MM.1S (cell line): ENCODE measurements around the gene MYLK2.
"Not testable (repeated sequence)": the region's sequence is repeated elsewhere in the genome, so short reads cannot be mapped to it uniquely, and the experiment has no call there.

Source experiments
- DNase-seq: peaks from one replicate; pipeline ENCODE4 v3.0.0-alpha.2; 2015
- H2AFZ ChIP-seq: fragments of 300-600 bp; sonication (generic); 2 replicates; pipeline ENCODE4 v1.6.0; 2016; ENCODE audit warnings: antibody characterized with exemption, low read length
- H3F3A ChIP-seq: fragments of 300-600 bp; sonication (generic); 2 replicates; pipeline ENCODE4 v1.6.1; 2016; ENCODE audit warnings: mild to moderate bottlenecking, antibody characterized with exemption, low read length, moderate library complexity, mixed read lengths; ENCODE audit not compliant: insufficient read depth
- H3K27ac ChIP-seq: fragments of 300-600 bp; sonication (generic); 2 replicates; pipeline ENCODE4 v1.5.1; 2016; ENCODE audit warnings: mild to moderate bottlenecking, low read length
- H3K27me3 ChIP-seq: fragments of 300-600 bp; sonication (generic); replicated peaks from 2 replicates; pipeline ENCODE4 v1.6.0; 2016; ENCODE audit warnings: low read length; ENCODE audit not compliant: insufficient read depth
- H3K36me3 ChIP-seq: fragments of 300-600 bp; sonication (generic); replicated peaks from 2 replicates; pipeline ENCODE4 v1.6.1; 2016; ENCODE audit warnings: mild to moderate bottlenecking, low read length, mixed read lengths; ENCODE audit not compliant: insufficient read depth
- H3K4me1 ChIP-seq: fragments of 300-600 bp; sonication (generic); 2 replicates; pipeline ENCODE4 v1.6.1; 2016; ENCODE audit warnings: low read length, mixed read lengths
- H3K4me2 ChIP-seq: fragments of 300-600 bp; sonication (generic); 2 replicates; pipeline ENCODE4 v1.6.0; 2016; ENCODE audit warnings: low read depth, low read length
- H3K4me3 ChIP-seq: fragments of 300-600 bp; sonication (generic); 2 replicates; pipeline ENCODE4 v1.5.1; 2016; ENCODE audit warnings: low read length, mixed read lengths
- H3K79me2 ChIP-seq: fragments of 300-600 bp; sonication (generic); 2 replicates; pipeline ENCODE4 v1.6.1; 2016; ENCODE audit warnings: mixed run types, low read length, mixed read lengths
- H3K9ac ChIP-seq: fragments of 300-600 bp; sonication (generic); 2 replicates; pipeline ENCODE4 v1.6.1; 2016; ENCODE audit warnings: low read length, mixed read lengths
- H3K9me2 ChIP-seq: fragments of 300-600 bp; sonication (generic); replicated peaks from 2 replicates; pipeline ENCODE4 v1.6.1; 2016; ENCODE audit warnings: mild to moderate bottlenecking, low read length, mixed read lengths; ENCODE audit not compliant: insufficient read depth
- H3K9me3 ChIP-seq: fragments of 300-600 bp; sonication (generic); replicated peaks from 2 replicates; pipeline ENCODE4 v1.6.1; 2016; ENCODE audit warnings: mild to moderate bottlenecking, low read length, mixed read lengths; ENCODE audit not compliant: insufficient read depth
- H4K20me1 ChIP-seq: fragments of 300-600 bp; sonication (generic); 2 replicates; pipeline ENCODE4 v1.6.1; 2016; ENCODE audit warnings: mild to moderate bottlenecking, low read length, moderate library complexity, mixed read lengths; ENCODE audit not compliant: insufficient read depth
- CTCF ChIP-seq: fragments of 300-600 bp; sonication (generic); IDR thresholded peaks from 2 replicates; pipeline ENCODE4 v1.5.1; 2016; ENCODE audit warnings: antibody characterized with exemption, low read length, mixed read lengths
- EZH2 ChIP-seq: fragments of 300-600 bp; sonication (generic); optimal IDR thresholded peaks from 2 replicates; pipeline ENCODE3; 2017; ENCODE audit warnings: low read depth, mild to moderate bottlenecking, antibody characterized with exemption, low read length, mixed read lengths
- EZH2phosphoT487 ChIP-seq: fragments of 300-600 bp; sonication (generic); IDR thresholded peaks from 2 replicates; pipeline ENCODE4 v1.6.1; 2018; ENCODE audit warnings: antibody characterized with exemption, low read length

The MYLK2 gene

GRCh38 chr20:31811198-31811597 is 8.0 kb upstream of the MYLK2 start:
- Histone ChIP-seq H3K4me2 (no peak overlapping the region), H3K79me2 (no peaks in the 10 kb centered on the region), H3K36me3 (no peaks in the 10 kb centered on the region), H3K9ac (no peak overlapping the region), H4K20me1 (no peaks in the 10 kb centered on the region), H3K27me3 (no peaks in the 10 kb centered on the region), H3F3A (no peaks in the 10 kb centered on the region), H3K4me1 (no peaks in the 10 kb centered on the region), H3K9me3 (no peaks in the 10 kb centered on the region), H3K9me2 (no peaks in the 10 kb centered on the region), H2AFZ (no peak overlapping the region), H3K27ac (no peak overlapping the region), H3K4me3 (no peak overlapping the region)
- no peak for DNase-seq
- TF ChIP-seq EZH2phosphoT487, result no peak
- no peak for TF ChIP-seq CTCF
- TF ChIP-seq EZH2, result no peak

- no peaks in the 10 kb centered on the region for H3K79me2 ChIP-seq
- H3K27me3 ChIP-seq, result no peaks in the 10 kb centered on the region
- no peak overlapping the region for H3K4me2 ChIP-seq
- no peaks in the 10 kb centered on the region for H3F3A ChIP-seq
- no peak overlapping the region for H3K27ac ChIP-seq
- no peaks in the 10 kb centered on the region for H3K9me2 ChIP-seq
- no peak for DNase-seq
- no peaks in the 10 kb centered on the region for H3K36me3 ChIP-seq
- no peak overlapping the region for H3K4me3 ChIP-seq
- H3K9me3 ChIP-seq, result no peaks in the 10 kb centered on the region
- TF ChIP-seq EZH2 (no peak), CTCF (no peak), EZH2phosphoT487 (no peak)
- no peaks in the 10 kb centered on the region for H4K20me1 ChIP-seq
- H3K9ac ChIP-seq, result no peak overlapping the region
- no peak overlapping the region for H2AFZ ChIP-seq
- no peaks in the 10 kb centered on the region for H3K4me1 ChIP-seq
Observed at GRCh38 chr20:31811796-31812728, 7.1 kb upstream of the MYLK2 start.

GRCh38 chr20:31813611-31814010 is 5.5 kb upstream of the MYLK2 start:
- no peak overlapping the region for H3K9ac ChIP-seq
- no peak overlapping the region for H3K27ac ChIP-seq
- no peaks in the 10 kb centered on the region for H3K9me2 ChIP-seq
- TF ChIP-seq EZH2 (no peak), CTCF (no peak), EZH2phosphoT487 (no peak)
- H4K20me1 ChIP-seq, result no peaks in the 10 kb centered on the region
- H3K4me1 ChIP-seq, result no peaks in the 10 kb centered on the region
- no peak overlapping the region for H3K4me3 ChIP-seq
- H2AFZ ChIP-seq, result no peak overlapping the region
- H3F3A ChIP-seq, result no peaks in the 10 kb centered on the region
- DNase-seq, result no peak
- H3K79me2 ChIP-seq, result no peaks in the 10 kb centered on the region
- no peak overlapping the region for H3K4me2 ChIP-seq
- H3K9me3 ChIP-seq, result no peaks in the 10 kb centered on the region
- H3K36me3 ChIP-seq, result no peaks in the 10 kb centered on the region
- H3K27me3 ChIP-seq, result no peaks in the 10 kb centered on the region

GRCh38 chr20:31814142-31814541 is 5.0 kb upstream of the MYLK2 start:
- not testable (repeated sequence) for H3K9me3 ChIP-seq, H4K20me1 ChIP-seq, H3K4me3 ChIP-seq, H3K4me1 ChIP-seq, H3K27ac ChIP-seq, H3K9ac ChIP-seq, H3F3A ChIP-seq, DNase-seq, H2AFZ ChIP-seq, H3K9me2 ChIP-seq, H3K36me3 ChIP-seq, H3K27me3 ChIP-seq, H3K79me2 ChIP-seq, H3K4me2 ChIP-seq
